ENCODE results near the gene B4GALT1.

DNA sequence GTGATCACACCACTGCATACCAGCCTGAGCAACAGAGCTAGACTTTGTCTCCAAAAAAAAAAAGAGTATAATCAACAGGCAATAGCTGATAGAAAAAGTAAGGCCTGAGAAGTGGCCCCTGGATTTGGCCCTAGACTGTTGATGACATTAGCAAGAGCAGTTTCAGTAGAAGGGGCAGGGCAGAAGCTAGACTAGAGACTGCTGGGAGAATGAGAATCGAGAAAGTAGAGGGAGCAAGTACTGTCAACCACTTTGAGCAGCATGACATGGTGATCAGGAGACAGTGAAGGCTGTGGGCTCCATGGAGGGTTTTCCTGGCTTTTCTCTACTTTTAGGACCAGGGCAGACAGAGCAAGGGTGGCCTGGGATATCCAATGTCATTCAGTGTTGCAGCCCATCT is 34.9 kb upstream of the B4GALT1 start:
- TF ChIP-seq POLR2A (IDR thresholded peaks at IDR 0.05), result no peak
- TF ChIP-seq, protein P1, sequence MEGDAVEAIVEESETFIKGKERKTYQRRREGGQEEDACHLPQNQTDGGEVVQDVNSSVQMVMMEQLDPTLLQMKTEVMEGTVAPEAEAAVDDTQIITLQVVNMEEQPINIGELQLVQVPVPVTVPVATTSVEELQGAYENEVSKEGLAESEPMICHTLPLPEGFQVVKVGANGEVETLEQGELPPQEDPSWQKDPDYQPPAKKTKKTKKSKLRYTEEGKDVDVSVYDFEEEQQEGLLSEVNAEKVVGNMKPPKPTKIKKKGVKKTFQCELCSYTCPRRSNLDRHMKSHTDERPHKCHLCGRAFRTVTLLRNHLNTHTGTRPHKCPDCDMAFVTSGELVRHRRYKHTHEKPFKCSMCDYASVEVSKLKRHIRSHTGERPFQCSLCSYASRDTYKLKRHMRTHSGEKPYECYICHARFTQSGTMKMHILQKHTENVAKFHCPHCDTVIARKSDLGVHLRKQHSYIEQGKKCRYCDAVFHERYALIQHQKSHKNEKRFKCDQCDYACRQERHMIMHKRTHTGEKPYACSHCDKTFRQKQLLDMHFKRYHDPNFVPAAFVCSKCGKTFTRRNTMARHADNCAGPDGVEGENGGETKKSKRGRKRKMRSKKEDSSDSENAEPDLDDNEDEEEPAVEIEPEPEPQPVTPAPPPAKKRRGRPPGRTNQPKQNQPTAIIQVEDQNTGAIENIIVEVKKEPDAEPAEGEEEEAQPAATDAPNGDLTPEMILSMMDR (IDR thresholded peaks at IDR 0.05), result no peak

All from thyroid gland (tissue), 4 donors.